ENCODE results near the gene SH3PXD2B. TPM values are rescaled to one million over a fixed set of nuclear protein-coding genes. Genes with fewer than 3 reads are reported as not detected.

SH3PXD2B gene
- total and polyA plus RNA-seq, 2 donors (not counting 1 experiment from before 2014, with no cell fraction given), result not detected

DNA sequence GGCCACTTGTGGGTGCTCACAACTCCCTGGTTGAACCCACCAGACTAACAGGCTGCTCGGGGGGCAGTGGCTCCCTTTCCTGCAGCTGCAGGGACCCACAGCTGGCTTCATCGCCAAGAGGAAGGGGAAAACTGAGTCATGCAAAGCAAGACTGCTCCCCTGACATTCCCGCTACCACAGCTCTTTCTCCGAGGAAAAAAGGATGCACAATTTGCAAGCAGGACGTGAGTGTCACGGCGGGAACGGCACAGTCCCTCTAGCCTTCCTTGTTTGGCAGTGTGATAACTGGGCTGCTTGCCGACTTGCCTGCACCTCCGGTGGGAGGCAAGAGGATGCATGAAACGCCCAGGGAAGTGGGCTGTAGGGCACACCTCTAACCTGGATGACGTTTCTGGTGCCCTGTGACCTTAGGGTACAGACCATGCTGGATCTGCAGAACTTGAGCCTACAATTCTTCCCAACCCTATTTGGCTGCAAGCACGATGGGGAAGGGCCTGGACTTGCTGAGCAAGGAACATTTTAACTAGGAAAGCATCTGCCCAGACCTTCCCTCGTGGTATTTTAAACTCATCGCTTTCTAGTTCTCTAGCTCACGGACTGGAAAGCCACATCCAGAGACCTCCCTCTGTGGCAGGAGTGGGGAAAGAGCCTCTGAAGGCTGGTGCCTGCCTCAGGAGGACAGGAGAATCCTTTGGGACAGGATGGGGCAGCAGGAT lies 7.8 kb downstream of the SH3PXD2B start:
- intact Hi-C loops (cut with micrococcal nuclease), result no loop called here
- Histone ChIP-seq H3K36me3 (replicated peaks in 1 of 2; ENCODE audit: control extremely low read depth in 1 of 2, control insufficient read depth in 1 of 2, extremely low read depth in 1 of 2, insufficient read depth in 2 of 2, low read length in 1 of 2) (no peaks in the 10 kb centered on the region), H2AFZ (ENCODE audit: insufficient read depth, low read depth, low read length, poor library complexity, severe bottlenecking) (no peak overlapping the region), H3K79me2 (ENCODE audit: control insufficient read depth, insufficient read depth, low read length) (no peaks in the 10 kb centered on the region), H3K4me3 (ENCODE audit: control extremely low read depth in 1 of 5, extremely low read depth in 1 of 5, insufficient read depth in 1 of 5, low read depth in 2 of 5, low read length in 4 of 5) (no peak overlapping the region), H3K4me1 (ENCODE audit: control insufficient read depth in 2 of 2, insufficient read depth in 2 of 2, low read length in 2 of 2) (no peaks in the 10 kb centered on the region), H3K9me3 (ENCODE audit: control extremely low read depth in 1 of 3, control insufficient read depth in 2 of 3, insufficient read depth in 1 of 3, low read length in 2 of 3) (no peaks in the 10 kb centered on the region), H3K27ac (ENCODE audit: low read length in 2 of 2) (no peak overlapping the region), H3K27me3 (replicated peaks in 1 of 4; ENCODE audit: control extremely low read depth in 1 of 4, control insufficient read depth in 3 of 4, insufficient read depth in 4 of 4, low read length in 3 of 4) (peaks cover 0 to 14% (median 0%) of the 10 kb centered on the region in 4 experiments), H4K20me1 (ENCODE audit: control insufficient read depth, insufficient read depth, low read length, poor library complexity, severe bottlenecking) (no peaks in the 10 kb centered on the region), H3K9ac (ENCODE audit: low read length) (no peak overlapping the region), H3K4me2 (replicated peaks; ENCODE audit: low read depth, low read length, poor library complexity, severe bottlenecking) (no peak overlapping the region)
- Mint-ChIP-seq H3K9me3 (ENCODE audit: insufficient read depth) (no peaks in the 10 kb centered on the region), H3K4me1 (no peaks in the 10 kb centered on the region), H3K27ac (no peak overlapping the region), H3K4me3 (no peak overlapping the region), H3K27me3 (peaks cover 45% of the 10 kb centered on the region)
- ChIA-PET POLR2A (no interaction called here), CTCF (interaction anchor here (0.9 kb wide), 1 partner anchor 17 kb away, joined by 3 read pairs; no protein-coding TSS in a partner anchor)
- WGBS (ENCODE audit: insufficient coverage), result 82% methylated on average over 16 of the region's 16 CpGs
- ATAC-seq (ENCODE audit: low read depth) (no peak), DNase-seq (no peak)
- TF ChIP-seq EZH2 (IDR thresholded peaks at IDR 0.05; ENCODE audit: borderline replicate concordance, insufficient read depth, low read depth, low read length, poor library complexity, severe bottlenecking) (no peak), CTCF (IDR thresholded peaks at IDR 0.05) (no peak)

- intact Hi-C loops (cut with micrococcal nuclease), result no loop called here
- DNase-seq (no peak), ATAC-seq (ENCODE audit: low read depth) (no peak)
- H3K27ac Mint-ChIP-seq, result no peak overlapping the region
- peaks cover 0 to 9% (median 0%) of the 10 kb centered on the region in 4 experiments for H3K27me3 ChIP-seq (replicated peaks in 1 of 4; ENCODE audit: control extremely low read depth in 1 of 4, control insufficient read depth in 3 of 4, insufficient read depth in 4 of 4, low read length in 3 of 4)
- CTCF ChIA-PET, result interaction anchor here (0.9 to 1.5 kb wide), 2 partner anchors 15 to 17 kb away, joined by 3 read pairs; no protein-coding TSS in a partner anchor
- H3K36me3 ChIP-seq (replicated peaks in 1 of 2; ENCODE audit: control extremely low read depth in 1 of 2, control insufficient read depth in 1 of 2, extremely low read depth in 1 of 2, insufficient read depth in 2 of 2, low read length in 1 of 2), result no peaks in the 10 kb centered on the region
- TF ChIP-seq CTCF (IDR thresholded peaks at IDR 0.05) (no peak), EZH2 (IDR thresholded peaks at IDR 0.05; ENCODE audit: borderline replicate concordance, insufficient read depth, low read depth, low read length, poor library complexity, severe bottlenecking) (no peak)
- no peak overlapping the region for H3K4me2 ChIP-seq (replicated peaks; ENCODE audit: low read depth, low read length, poor library complexity, severe bottlenecking)
- no peaks in the 10 kb centered on the region for H3K9me3 ChIP-seq (ENCODE audit: control extremely low read depth in 1 of 3, control insufficient read depth in 2 of 3, insufficient read depth in 1 of 3, low read length in 2 of 3)
- no peaks in the 10 kb centered on the region for H3K4me1 Mint-ChIP-seq
- H3K9ac ChIP-seq (ENCODE audit: low read length), result no peak overlapping the region
- WGBS (ENCODE audit: insufficient coverage), result 93% methylated on average over 10 of the region's 10 CpGs
- H3K4me3 ChIP-seq (ENCODE audit: control extremely low read depth in 1 of 5, extremely low read depth in 1 of 5, insufficient read depth in 1 of 5, low read depth in 2 of 5, low read length in 4 of 5), result no peak overlapping the region
- H3K9me3 Mint-ChIP-seq (ENCODE audit: insufficient read depth), result no peaks in the 10 kb centered on the region
- POLR2A ChIA-PET, result no interaction called here
- H4K20me1 ChIP-seq (ENCODE audit: control insufficient read depth, insufficient read depth, low read length, poor library complexity, severe bottlenecking), result no peaks in the 10 kb centered on the region
- H3K79me2 ChIP-seq (ENCODE audit: control insufficient read depth, insufficient read depth, low read length), result no peaks in the 10 kb centered on the region
- H3K27ac ChIP-seq (ENCODE audit: low read length in 2 of 2), result no peak overlapping the region
- H3K4me1 ChIP-seq (ENCODE audit: control insufficient read depth in 2 of 2, insufficient read depth in 2 of 2, low read length in 2 of 2), result no peaks in the 10 kb centered on the region
- no peak overlapping the region for H3K4me3 Mint-ChIP-seq
- H2AFZ ChIP-seq (ENCODE audit: insufficient read depth, low read depth, low read length, poor library complexity, severe bottlenecking), result no peak overlapping the region
- peaks cover 39% of the 10 kb centered on the region for H3K27me3 Mint-ChIP-seq
These were observed 8.5 kb downstream of the SH3PXD2B start for GRCh38 chr5:172445866-172446265.

Data from B cell (primary cell).